GM10248 (cell line): ENCODE measurements around the gene ZBTB7C.
A peak's percentile ranks its signal among the peaks of the same experiment; 100 is the strongest.

Experiments
- CTCF ChIA-PET: fragments of 300-600 bp; sonication (Branson Sonifier 250); formaldehyde crosslinking; extraction: SDS; loops from one replicate; lab custom pipeline; 2021; ENCODE audit warnings: antibody characterized with exemption; lab: Yijun Ruan, JAX
- POLR2A ChIA-PET: fragments of 350-650 bp; sonication (Branson Sonifier 250); formaldehyde crosslinking; extraction: SDS; loops from one replicate; lab custom pipeline; 2020; ENCODE audit warnings: antibody characterized with exemption; lab: Yijun Ruan, JAX
- DNase-seq: peaks from one replicate; pipeline ENCODE4 v3.0.0; 2012; ENCODE audit errors: extremely low spot score
- CTCF ChIP-seq: IDR thresholded peaks from 2 replicates; pipeline ENCODE4 v1.5.1; 2012; ENCODE audit warnings: mild to moderate bottlenecking, low read depth; ENCODE audit errors: extremely low read depth, missing control alignments, control extremely low read depth

The ZBTB7C gene

GRCh38 chr18:48452861-48453323, 43.7 kb upstream of the ZBTB7C start:
- POLR2A ChIA-PET, result no interaction called here
- CTCF ChIA-PET, result interaction anchor here (1.0 kb wide), 1 partner anchor 455 kb away, joined by 3 read pairs; no protein-coding TSS in a partner anchor

GRCh38 chr18:48450685-48451084, 41.5 kb upstream of the ZBTB7C start:
- CTCF ChIA-PET, result no interaction called here
- TF ChIP-seq CTCF, result no peak
- POLR2A ChIA-PET, result no interaction called here
- no peak for DNase-seq

More at GRCh38 chr18:48452861-48453323, 43.7 kb upstream of the ZBTB7C start:
- TF ChIP-seq CTCF, result no peak
- DNase-seq, result no peak

- CTCF ChIA-PET, result interaction anchor here (0.9 to 3.6 kb wide), 17 partner anchors 8 to 674 kb away, joined by 3 to 33 read pairs (median 5); no protein-coding TSS in a partner anchor
- peak; percentile 78 for DNase-seq
- POLR2A ChIA-PET, result no interaction called here
- TF ChIP-seq CTCF, result peak; percentile 89
These were observed 37.5 kb upstream of the ZBTB7C start for GRCh38 chr18:48446582-48447225.

GRCh38 chr18:48445540-48445939, 36.4 kb upstream of the ZBTB7C start:
- TF ChIP-seq CTCF, result peak; percentile 92
- CTCF ChIA-PET, result interaction anchor here (0.6 to 3.6 kb wide), 41 partner anchors 9 to 1621 kb away, joined by 3 to 34 read pairs (median 4); no protein-coding TSS in a partner anchor
- POLR2A ChIA-PET, result no interaction called here
- peak; percentile 62 for DNase-seq

GRCh38 chr18:48442761-48443160, 33.6 kb upstream of the ZBTB7C start:
- ChIA-PET POLR2A (no interaction called here), CTCF (interaction anchor here (1.3 kb wide), 1 partner anchor 412 kb away, joined by 3 read pairs; no protein-coding TSS in a partner anchor)
- TF ChIP-seq CTCF, result no peak
- no peak for DNase-seq

GRCh38 chr18:48441405-48441881, 32.3 kb upstream of the ZBTB7C start:
- POLR2A ChIA-PET, result no interaction called here
- CTCF ChIA-PET, result no interaction called here

More at GRCh38 chr18:48441405-48441881, 32.3 kb upstream of the ZBTB7C start:
- no peak for DNase-seq
- TF ChIP-seq CTCF, result no peak
